Measurements from ENCODE around the gene C6orf15.

The C6orf15 gene

DNA sequence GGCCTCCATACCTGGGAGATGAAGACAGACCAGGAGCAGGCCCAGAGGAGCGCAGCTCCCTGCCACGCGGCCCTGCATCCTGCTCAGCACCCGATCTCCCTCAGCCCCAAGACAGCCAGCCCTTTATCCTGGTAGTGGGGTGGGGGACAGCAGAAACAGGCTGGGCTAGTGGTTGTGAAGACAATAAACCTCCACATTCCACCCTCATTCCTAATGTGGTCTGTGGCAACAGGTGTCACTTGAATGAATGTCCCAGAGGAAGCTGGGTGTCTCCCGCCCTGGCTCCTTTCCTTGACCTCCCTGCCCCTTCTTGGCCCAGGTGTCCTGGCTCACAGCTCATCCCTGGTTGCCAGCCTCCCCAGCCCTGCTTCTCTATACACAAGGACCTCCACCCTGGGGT is at the start of gene C6orf15:
C6orf15 (minus strand) TSS at position 98 of the 400 bp plus-strand sequence; CDS start at position 78, 20 bp downstream.
- H3K9me3 ChIP-seq (ENCODE audit: control insufficient read depth, low read length): no peaks in the 10 kb centered on the region
- no peaks in the 10 kb centered on the region for H3K36me3 ChIP-seq (ENCODE audit: control insufficient read depth, insufficient read depth, low read length)
- H3K4me3 ChIP-seq (ENCODE audit: low read length): no peak within 1 kb of the TSS
- no peaks in the 10 kb centered on the region for H3K27me3 ChIP-seq (ENCODE audit: control insufficient read depth, insufficient read depth, low read length)
- H3K4me1 ChIP-seq (ENCODE audit: control insufficient read depth, insufficient read depth, low read length): peaks cover 27% of the 10 kb centered on the region
- H3K9ac ChIP-seq (ENCODE audit: low read length): no peak within 1 kb of the TSS

DNA sequence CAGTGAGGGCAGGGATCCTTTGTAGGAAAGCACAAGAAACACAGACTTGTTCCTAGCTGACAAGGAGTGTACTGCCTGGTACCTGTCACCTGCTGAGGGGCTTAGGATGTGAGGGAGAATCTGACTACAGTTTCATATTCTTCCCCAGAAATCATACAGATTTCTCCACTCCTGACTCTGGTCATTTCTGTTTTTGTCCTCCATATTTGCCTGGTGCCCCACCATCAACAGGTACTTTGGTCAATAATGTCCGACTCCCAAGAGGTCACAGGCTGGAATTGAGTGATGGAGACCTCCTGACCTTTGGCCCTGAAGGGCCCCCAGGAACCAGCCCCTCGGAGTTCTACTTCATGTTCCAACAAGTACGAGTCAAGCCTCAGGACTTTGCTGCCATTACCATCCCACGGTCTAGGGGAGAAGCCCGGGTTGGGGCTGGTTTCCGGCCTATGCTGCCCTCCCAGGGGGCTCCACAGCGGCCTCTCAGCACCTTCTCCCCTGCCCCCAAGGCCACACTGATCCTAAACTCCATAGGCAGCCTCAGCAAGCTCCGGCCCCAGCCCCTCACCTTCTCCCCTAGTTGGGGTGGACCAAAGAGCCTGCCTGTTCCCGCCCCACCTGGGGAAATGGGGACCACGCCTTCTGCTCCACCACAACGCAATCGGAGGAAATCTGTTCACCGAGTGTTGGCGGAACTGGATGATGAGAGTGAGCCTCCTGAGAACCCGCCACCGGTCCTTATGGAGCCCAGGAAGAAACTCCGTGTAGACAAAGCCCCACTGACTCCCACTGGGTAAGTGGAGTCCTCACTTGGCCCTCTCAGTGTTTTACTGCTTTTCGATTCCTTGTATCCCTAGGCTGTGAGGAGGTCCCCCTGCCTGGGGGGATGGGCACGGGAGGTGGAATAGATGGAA is 49.1 kb upstream of the C6orf15 start:
- no peaks in the 10 kb centered on the region for H3K9me3 ChIP-seq (ENCODE audit: control insufficient read depth, low read length)
- peaks cover 22% of the 10 kb centered on the region for H3K4me1 ChIP-seq (ENCODE audit: control insufficient read depth, insufficient read depth, low read length)
- no peak overlapping the region for H3K9ac ChIP-seq (ENCODE audit: low read length)
- H3K27me3 ChIP-seq (ENCODE audit: control insufficient read depth, insufficient read depth, low read length): no peaks in the 10 kb centered on the region
- no peak overlapping the region for H3K4me3 ChIP-seq (ENCODE audit: low read length)
- H3K36me3 ChIP-seq (ENCODE audit: control insufficient read depth, insufficient read depth, low read length): no peaks in the 10 kb centered on the region

DNA sequence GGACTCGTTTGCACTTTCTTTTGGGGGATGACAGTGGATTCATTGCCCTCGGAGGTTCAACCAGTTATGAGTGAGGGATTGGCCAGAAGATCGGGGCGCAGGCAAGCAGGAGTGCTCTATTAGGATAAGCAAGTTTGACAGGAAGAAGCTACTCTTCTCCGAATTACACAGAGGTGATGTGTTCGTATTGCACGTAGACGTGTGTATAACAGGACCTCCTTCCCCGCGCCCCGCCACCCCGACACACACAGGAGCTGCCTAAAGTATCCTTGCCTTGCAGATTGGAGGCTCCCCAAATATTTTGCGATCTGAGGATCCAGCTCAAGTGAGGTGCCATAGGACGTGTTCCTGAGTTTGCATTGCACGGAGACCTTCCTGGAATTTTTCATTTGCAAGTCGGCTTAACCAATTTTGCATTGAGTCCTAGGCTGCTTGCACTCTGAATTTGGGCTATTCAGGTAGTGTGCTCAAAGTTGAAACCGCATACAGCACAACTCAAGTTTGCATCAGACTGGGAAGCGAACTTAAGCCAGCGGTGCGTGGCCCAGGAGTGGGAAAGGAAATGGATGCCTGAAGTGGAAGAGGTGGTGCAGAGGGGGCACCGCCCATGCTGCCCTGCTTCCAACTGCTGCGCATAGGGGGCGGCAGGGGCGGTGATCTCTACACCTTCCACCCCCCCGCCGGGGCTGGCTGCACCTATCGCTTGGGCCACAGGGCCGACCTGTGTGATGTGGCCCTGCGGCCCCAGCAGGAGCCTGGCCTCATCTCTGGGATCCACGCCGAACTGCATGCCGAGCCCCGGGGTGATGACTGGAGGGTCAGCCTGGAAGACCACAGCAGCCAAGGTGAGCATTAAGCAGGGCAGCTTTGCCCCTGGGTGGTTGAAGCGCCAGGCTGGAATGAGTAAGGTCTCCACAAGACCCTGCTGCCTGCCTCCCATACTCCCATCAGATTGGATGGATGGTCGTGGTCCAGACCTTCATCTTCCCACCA is 46.8 kb upstream of the C6orf15 start:
- H3K9ac ChIP-seq (ENCODE audit: low read length): peak overlapping the region; percentile 89

DNA sequence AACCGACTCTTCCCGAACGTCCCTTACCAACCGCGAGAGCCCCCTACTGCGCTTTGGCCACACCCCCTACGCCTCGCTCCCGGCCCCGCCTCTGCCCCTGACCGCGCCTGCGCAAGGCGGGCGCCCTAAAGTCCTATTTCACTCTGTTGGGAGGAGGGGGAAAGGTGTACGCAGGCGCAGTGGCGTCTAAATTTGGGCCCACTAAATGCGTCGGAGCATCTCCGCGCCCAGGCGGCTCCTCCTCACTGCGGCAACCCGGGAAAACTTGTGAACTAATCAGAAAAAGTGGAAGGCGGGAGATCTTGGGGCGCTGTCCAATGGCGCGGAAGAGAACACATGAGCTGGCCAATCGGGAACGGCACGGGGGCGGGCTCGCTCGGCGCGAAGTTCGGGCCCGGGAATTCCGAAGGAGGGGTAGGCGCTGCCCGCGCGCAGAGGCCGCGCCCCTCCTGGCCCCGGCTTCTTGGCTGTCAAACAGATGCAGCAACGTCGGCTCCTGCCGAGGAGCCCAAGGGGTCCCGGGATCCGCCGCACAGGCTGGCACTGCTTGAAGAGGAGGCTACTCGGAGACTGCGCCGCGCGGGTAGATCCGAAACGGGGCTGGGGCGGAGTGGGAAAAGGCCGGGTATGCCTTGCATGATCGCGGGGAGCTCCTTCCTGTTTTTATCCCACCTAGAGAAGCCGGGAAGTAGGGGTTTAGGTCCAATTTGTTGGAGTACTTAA is 45.9 kb upstream of the C6orf15 start, which contains the start of gene TCF19:
TCF19 (plus strand) TSS at position 450 of the 723 bp plus-strand sequence. CDS start 881 bp downstream, outside the sequence.
- no peaks in the 10 kb centered on the region for H3K36me3 ChIP-seq (ENCODE audit: control insufficient read depth, insufficient read depth, low read length)
- peak within 1 kb of the TSS; percentile 61 for H3K4me3 ChIP-seq (ENCODE audit: low read length)
- no peaks in the 10 kb centered on the region for H3K9me3 ChIP-seq (ENCODE audit: control insufficient read depth, low read length)
- no peaks in the 10 kb centered on the region for H3K27me3 ChIP-seq (ENCODE audit: control insufficient read depth, insufficient read depth, low read length)
- peaks cover 22% of the 10 kb centered on the region for H3K4me1 ChIP-seq (ENCODE audit: control insufficient read depth, insufficient read depth, low read length)
- H3K9ac ChIP-seq (ENCODE audit: low read length): peak within 1 kb of the TSS; percentile 89

More for the DNA sequence above, 46.8 kb upstream of the C6orf15 start:
- Histone ChIP-seq H3K4me3 (ENCODE audit: low read length) (peak overlapping the region; percentile 61), H3K4me1 (ENCODE audit: control insufficient read depth, insufficient read depth, low read length) (peaks cover 22% of the 10 kb centered on the region), H3K27me3 (ENCODE audit: control insufficient read depth, insufficient read depth, low read length) (no peaks in the 10 kb centered on the region), H3K9me3 (ENCODE audit: control insufficient read depth, low read length) (no peaks in the 10 kb centered on the region), H3K36me3 (ENCODE audit: control insufficient read depth, insufficient read depth, low read length) (no peaks in the 10 kb centered on the region)

DNA sequence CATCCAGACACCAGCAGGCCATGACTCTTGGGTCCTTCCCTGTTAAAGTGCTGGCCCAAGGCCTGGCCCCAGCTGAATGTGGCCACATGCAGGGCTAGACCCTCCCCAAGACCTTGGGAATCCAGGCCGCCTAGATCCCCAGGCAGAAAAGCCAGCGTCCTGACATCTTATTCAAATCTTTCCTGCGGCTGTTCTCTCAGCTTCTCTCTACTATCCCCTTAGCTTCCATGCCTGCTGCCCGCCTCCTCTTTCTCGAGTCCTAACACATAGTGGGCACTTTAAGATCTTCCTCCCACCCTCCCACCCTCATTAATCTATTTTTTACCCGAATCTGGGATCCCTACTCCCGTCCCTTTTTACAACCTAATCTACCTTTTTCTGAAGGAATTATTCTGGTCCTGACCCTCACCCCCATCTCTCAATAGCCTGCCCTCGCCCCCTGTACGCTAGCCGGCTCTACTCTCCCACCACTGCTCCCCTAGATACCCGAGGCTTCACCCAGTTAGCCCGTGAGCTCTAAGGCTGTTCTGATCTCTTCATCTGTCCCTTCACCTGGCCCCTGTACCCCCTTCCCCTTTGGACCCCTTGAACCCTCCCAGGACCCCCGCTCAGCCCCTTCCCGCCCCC is 45.3 kb upstream of the C6orf15 start, which contains the start of gene CCHCR1:
CCHCR1 (minus strand) TSS at position 290 of the 627 bp plus-strand sequence; CDS start at position 88, 202 bp downstream.
- Histone ChIP-seq H3K36me3 (ENCODE audit: control insufficient read depth, insufficient read depth, low read length) (no peaks in the 10 kb centered on the region), H3K9ac (ENCODE audit: low read length) (peak within 1 kb of the TSS; percentile 89), H3K9me3 (ENCODE audit: control insufficient read depth, low read length) (no peaks in the 10 kb centered on the region), H3K4me1 (ENCODE audit: control insufficient read depth, insufficient read depth, low read length) (peaks cover 22% of the 10 kb centered on the region), H3K4me3 (ENCODE audit: low read length) (peak within 1 kb of the TSS; percentile 61), H3K27me3 (ENCODE audit: control insufficient read depth, insufficient read depth, low read length) (no peaks in the 10 kb centered on the region)

DNA sequence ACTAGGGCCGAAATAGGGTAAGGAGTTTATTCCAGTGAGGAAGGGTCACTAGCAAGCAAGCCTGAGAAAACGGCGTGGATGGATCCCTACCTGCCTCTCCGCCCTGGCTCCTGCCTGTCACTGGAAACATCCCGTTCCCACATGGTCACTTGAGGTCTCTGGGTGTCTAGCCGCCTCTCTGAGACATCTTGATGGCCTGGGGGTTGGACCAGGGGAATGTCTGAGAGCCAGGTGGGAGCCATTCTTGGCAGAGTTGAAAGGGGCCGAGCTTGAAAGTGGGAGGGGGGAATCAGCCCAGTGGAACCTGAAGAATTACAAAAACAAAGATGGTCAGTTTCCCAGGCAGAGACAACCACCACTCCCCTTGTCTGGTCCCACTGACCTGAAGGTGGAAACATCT is 44.3 kb upstream of the C6orf15 start:
- peaks cover 22% of the 10 kb centered on the region for H3K4me1 ChIP-seq (ENCODE audit: control insufficient read depth, insufficient read depth, low read length)
- H3K36me3 ChIP-seq (ENCODE audit: control insufficient read depth, insufficient read depth, low read length): no peaks in the 10 kb centered on the region
- H3K9me3 ChIP-seq (ENCODE audit: control insufficient read depth, low read length): no peaks in the 10 kb centered on the region
- H3K9ac ChIP-seq (ENCODE audit: low read length): no peak overlapping the region
- no peaks in the 10 kb centered on the region for H3K27me3 ChIP-seq (ENCODE audit: control insufficient read depth, insufficient read depth, low read length)
- no peak overlapping the region for H3K4me3 ChIP-seq (ENCODE audit: low read length)

- Histone ChIP-seq H3K9ac (ENCODE audit: low read length) (no peak overlapping the region), H3K4me3 (ENCODE audit: low read length) (no peak overlapping the region), H3K4me1 (ENCODE audit: control insufficient read depth, insufficient read depth, low read length) (peaks cover 25% of the 10 kb centered on the region), H3K9me3 (ENCODE audit: control insufficient read depth, low read length) (no peaks in the 10 kb centered on the region), H3K27me3 (ENCODE audit: control insufficient read depth, insufficient read depth, low read length) (no peaks in the 10 kb centered on the region), H3K36me3 (ENCODE audit: control insufficient read depth, insufficient read depth, low read length) (no peaks in the 10 kb centered on the region)
These were observed 42.1 kb upstream of the C6orf15 start for GRCh38 chr6:31154436-31154835.

- peaks cover 15% of the 10 kb centered on the region for H3K4me1 ChIP-seq (ENCODE audit: control insufficient read depth, insufficient read depth, low read length)
- H3K9ac ChIP-seq (ENCODE audit: low read length): no peak overlapping the region
- no peaks in the 10 kb centered on the region for H3K36me3 ChIP-seq (ENCODE audit: control insufficient read depth, insufficient read depth, low read length)
- H3K4me3 ChIP-seq (ENCODE audit: low read length): no peak overlapping the region
- no peaks in the 10 kb centered on the region for H3K9me3 ChIP-seq (ENCODE audit: control insufficient read depth, low read length)
- no peaks in the 10 kb centered on the region for H3K27me3 ChIP-seq (ENCODE audit: control insufficient read depth, insufficient read depth, low read length)
These were observed 40.4 kb upstream of the C6orf15 start for GRCh38 chr6:31152781-31153180.

GRCh38 chr6:31149827-31150447 is 37.6 kb upstream of the C6orf15 start:
- H3K4me3 ChIP-seq (ENCODE audit: low read length): no peak overlapping the region

GRCh38 chr6:31145386-31145785 is 33.0 kb upstream of the C6orf15 start:
- no peak overlapping the region for H3K4me3 ChIP-seq (ENCODE audit: low read length)
- no peaks in the 10 kb centered on the region for H3K36me3 ChIP-seq (ENCODE audit: control insufficient read depth, insufficient read depth, low read length)
- H3K4me1 ChIP-seq (ENCODE audit: control insufficient read depth, insufficient read depth, low read length): peaks cover 38% of the 10 kb centered on the region
- no peaks in the 10 kb centered on the region for H3K9me3 ChIP-seq (ENCODE audit: control insufficient read depth, low read length)
- no peaks in the 10 kb centered on the region for H3K27me3 ChIP-seq (ENCODE audit: control insufficient read depth, insufficient read depth, low read length)
- peak overlapping the region; percentile 38 for H3K9ac ChIP-seq (ENCODE audit: low read length)

More at GRCh38 chr6:31149827-31150447, 37.6 kb upstream of the C6orf15 start:
- Histone ChIP-seq H3K36me3 (ENCODE audit: control insufficient read depth, insufficient read depth, low read length) (no peaks in the 10 kb centered on the region), H3K27me3 (ENCODE audit: control insufficient read depth, insufficient read depth, low read length) (no peaks in the 10 kb centered on the region), H3K9me3 (ENCODE audit: control insufficient read depth, low read length) (no peaks in the 10 kb centered on the region), H3K4me1 (ENCODE audit: control insufficient read depth, insufficient read depth, low read length) (peaks cover 15% of the 10 kb centered on the region), H3K9ac (ENCODE audit: low read length) (no peak overlapping the region)

Data from mucosa of stomach (tissue), 1 donor.